A673 (cell line): Measurements from ENCODE around the gene PSME3IP1.

Experiments used
- EZH2 ChIP-seq: fragments of 200-600 bp; sonication (generic); IDR thresholded peaks from 2 replicates; pipeline ENCODE4 v1.6.1; 2017; ENCODE audit warnings: borderline replicate concordance, low read depth, mild to moderate bottlenecking, mixed read lengths, antibody characterized with exemption, low read length; ENCODE audit not compliant: poor library complexity, severe bottlenecking
- TF ChIP-seq, protein P1 (sequence below): fragments of 300-800, 200-600 bp; sonication (generic); conservative IDR thresholded peaks from 2 replicates; pipeline ENCODE4 v1.5.1; 2017; ENCODE audit warnings: low read depth, mild to moderate bottlenecking, antibody characterized with exemption, low read length, moderate library complexity, mixed read lengths

GRCh38 chr16:57185446-57185944 lies 344 bp downstream of the PSME3IP1 start:
- no peak for TF ChIP-seq EZH2
- TF ChIP-seq, protein P1, sequence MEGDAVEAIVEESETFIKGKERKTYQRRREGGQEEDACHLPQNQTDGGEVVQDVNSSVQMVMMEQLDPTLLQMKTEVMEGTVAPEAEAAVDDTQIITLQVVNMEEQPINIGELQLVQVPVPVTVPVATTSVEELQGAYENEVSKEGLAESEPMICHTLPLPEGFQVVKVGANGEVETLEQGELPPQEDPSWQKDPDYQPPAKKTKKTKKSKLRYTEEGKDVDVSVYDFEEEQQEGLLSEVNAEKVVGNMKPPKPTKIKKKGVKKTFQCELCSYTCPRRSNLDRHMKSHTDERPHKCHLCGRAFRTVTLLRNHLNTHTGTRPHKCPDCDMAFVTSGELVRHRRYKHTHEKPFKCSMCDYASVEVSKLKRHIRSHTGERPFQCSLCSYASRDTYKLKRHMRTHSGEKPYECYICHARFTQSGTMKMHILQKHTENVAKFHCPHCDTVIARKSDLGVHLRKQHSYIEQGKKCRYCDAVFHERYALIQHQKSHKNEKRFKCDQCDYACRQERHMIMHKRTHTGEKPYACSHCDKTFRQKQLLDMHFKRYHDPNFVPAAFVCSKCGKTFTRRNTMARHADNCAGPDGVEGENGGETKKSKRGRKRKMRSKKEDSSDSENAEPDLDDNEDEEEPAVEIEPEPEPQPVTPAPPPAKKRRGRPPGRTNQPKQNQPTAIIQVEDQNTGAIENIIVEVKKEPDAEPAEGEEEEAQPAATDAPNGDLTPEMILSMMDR = no peak
